MM.1S (cell line): ENCODE measurements around the gene ERFL.

Experiments used
- DNase-seq: peaks from one replicate; pipeline ENCODE4 v3.0.0-alpha.2; 2015
- H2AFZ ChIP-seq: fragments of 300-600 bp; sonication (generic); 2 replicates; pipeline ENCODE4 v1.6.0; 2016; ENCODE audit warnings: antibody characterized with exemption, low read length
- H3F3A ChIP-seq: fragments of 300-600 bp; sonication (generic); 2 replicates; pipeline ENCODE4 v1.6.1; 2016; ENCODE audit warnings: mild to moderate bottlenecking, antibody characterized with exemption, low read length, moderate library complexity, mixed read lengths; ENCODE audit not compliant: insufficient read depth
- H3K27ac ChIP-seq: fragments of 300-600 bp; sonication (generic); 2 replicates; pipeline ENCODE4 v1.5.1; 2016; ENCODE audit warnings: mild to moderate bottlenecking, low read length
- H3K27me3 ChIP-seq: fragments of 300-600 bp; sonication (generic); replicated peaks from 2 replicates; pipeline ENCODE4 v1.6.0; 2016; ENCODE audit warnings: low read length; ENCODE audit not compliant: insufficient read depth
- H3K36me3 ChIP-seq: fragments of 300-600 bp; sonication (generic); replicated peaks from 2 replicates; pipeline ENCODE4 v1.6.1; 2016; ENCODE audit warnings: mild to moderate bottlenecking, low read length, mixed read lengths; ENCODE audit not compliant: insufficient read depth
- H3K4me1 ChIP-seq: fragments of 300-600 bp; sonication (generic); 2 replicates; pipeline ENCODE4 v1.6.1; 2016; ENCODE audit warnings: low read length, mixed read lengths
- H3K4me2 ChIP-seq: fragments of 300-600 bp; sonication (generic); 2 replicates; pipeline ENCODE4 v1.6.0; 2016; ENCODE audit warnings: low read depth, low read length
- H3K4me3 ChIP-seq: fragments of 300-600 bp; sonication (generic); 2 replicates; pipeline ENCODE4 v1.5.1; 2016; ENCODE audit warnings: low read length, mixed read lengths
- H3K79me2 ChIP-seq: fragments of 300-600 bp; sonication (generic); 2 replicates; pipeline ENCODE4 v1.6.1; 2016; ENCODE audit warnings: mixed run types, low read length, mixed read lengths
- H3K9ac ChIP-seq: fragments of 300-600 bp; sonication (generic); 2 replicates; pipeline ENCODE4 v1.6.1; 2016; ENCODE audit warnings: low read length, mixed read lengths
- H3K9me2 ChIP-seq: fragments of 300-600 bp; sonication (generic); replicated peaks from 2 replicates; pipeline ENCODE4 v1.6.1; 2016; ENCODE audit warnings: mild to moderate bottlenecking, low read length, mixed read lengths; ENCODE audit not compliant: insufficient read depth
- H3K9me3 ChIP-seq: fragments of 300-600 bp; sonication (generic); replicated peaks from 2 replicates; pipeline ENCODE4 v1.6.1; 2016; ENCODE audit warnings: mild to moderate bottlenecking, low read length, mixed read lengths; ENCODE audit not compliant: insufficient read depth
- H4K20me1 ChIP-seq: fragments of 300-600 bp; sonication (generic); 2 replicates; pipeline ENCODE4 v1.6.1; 2016; ENCODE audit warnings: mild to moderate bottlenecking, low read length, moderate library complexity, mixed read lengths; ENCODE audit not compliant: insufficient read depth
- EZH2 ChIP-seq: fragments of 300-600 bp; sonication (generic); optimal IDR thresholded peaks from 2 replicates; pipeline ENCODE3; 2017; ENCODE audit warnings: low read depth, mild to moderate bottlenecking, antibody characterized with exemption, low read length, mixed read lengths
- EZH2phosphoT487 ChIP-seq: fragments of 300-600 bp; sonication (generic); IDR thresholded peaks from 2 replicates; pipeline ENCODE4 v1.6.1; 2018; ENCODE audit warnings: antibody characterized with exemption, low read length
- TF ChIP-seq, protein P1 (sequence below): fragments of 300-600 bp; sonication (generic); IDR thresholded peaks from 2 replicates; pipeline ENCODE4 v1.5.1; 2016; ENCODE audit warnings: antibody characterized with exemption, low read length, mixed read lengths

The ERFL gene

DNA sequence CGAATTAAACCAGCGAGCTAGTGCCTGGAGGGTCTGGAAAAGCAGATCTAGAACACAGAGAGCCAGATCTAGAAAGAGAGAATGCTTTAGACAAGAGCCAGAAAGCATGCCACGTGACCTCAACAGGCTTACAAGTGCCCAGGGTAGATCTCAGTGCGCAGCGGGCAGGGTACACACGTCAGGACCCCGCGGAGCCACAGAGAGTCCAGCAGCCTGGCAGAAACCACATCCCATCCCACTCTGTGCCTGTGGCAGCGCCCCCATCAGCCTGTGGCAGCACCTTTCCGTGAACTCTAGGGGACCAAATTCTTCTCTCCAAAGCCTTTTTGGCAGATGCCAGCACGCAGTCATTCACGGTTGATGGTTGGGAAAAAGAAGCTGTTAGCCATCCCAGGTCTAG lies 39.3 kb downstream of the ERFL start:
- H3K4me3 ChIP-seq: no peak overlapping the region
- no peaks in the 10 kb centered on the region for H4K20me1 ChIP-seq
- H2AFZ ChIP-seq: no peak overlapping the region
- H3F3A ChIP-seq: no peaks in the 10 kb centered on the region
- peaks cover 17% of the 10 kb centered on the region for H3K4me1 ChIP-seq
- H3K27ac ChIP-seq: no peak overlapping the region
- no peaks in the 10 kb centered on the region for H3K27me3 ChIP-seq
- TF ChIP-seq EZH2phosphoT487 (no peak), EZH2 (no peak)
- TF ChIP-seq, protein P1, sequence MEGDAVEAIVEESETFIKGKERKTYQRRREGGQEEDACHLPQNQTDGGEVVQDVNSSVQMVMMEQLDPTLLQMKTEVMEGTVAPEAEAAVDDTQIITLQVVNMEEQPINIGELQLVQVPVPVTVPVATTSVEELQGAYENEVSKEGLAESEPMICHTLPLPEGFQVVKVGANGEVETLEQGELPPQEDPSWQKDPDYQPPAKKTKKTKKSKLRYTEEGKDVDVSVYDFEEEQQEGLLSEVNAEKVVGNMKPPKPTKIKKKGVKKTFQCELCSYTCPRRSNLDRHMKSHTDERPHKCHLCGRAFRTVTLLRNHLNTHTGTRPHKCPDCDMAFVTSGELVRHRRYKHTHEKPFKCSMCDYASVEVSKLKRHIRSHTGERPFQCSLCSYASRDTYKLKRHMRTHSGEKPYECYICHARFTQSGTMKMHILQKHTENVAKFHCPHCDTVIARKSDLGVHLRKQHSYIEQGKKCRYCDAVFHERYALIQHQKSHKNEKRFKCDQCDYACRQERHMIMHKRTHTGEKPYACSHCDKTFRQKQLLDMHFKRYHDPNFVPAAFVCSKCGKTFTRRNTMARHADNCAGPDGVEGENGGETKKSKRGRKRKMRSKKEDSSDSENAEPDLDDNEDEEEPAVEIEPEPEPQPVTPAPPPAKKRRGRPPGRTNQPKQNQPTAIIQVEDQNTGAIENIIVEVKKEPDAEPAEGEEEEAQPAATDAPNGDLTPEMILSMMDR: no peak
- no peak overlapping the region for H3K4me2 ChIP-seq
- no peaks in the 10 kb centered on the region for H3K9me3 ChIP-seq
- H3K79me2 ChIP-seq: peaks cover 38% of the 10 kb centered on the region
- H3K36me3 ChIP-seq: no peaks in the 10 kb centered on the region
- DNase-seq: no peak
- H3K9ac ChIP-seq: no peak overlapping the region
- H3K9me2 ChIP-seq: no peaks in the 10 kb centered on the region

DNA sequence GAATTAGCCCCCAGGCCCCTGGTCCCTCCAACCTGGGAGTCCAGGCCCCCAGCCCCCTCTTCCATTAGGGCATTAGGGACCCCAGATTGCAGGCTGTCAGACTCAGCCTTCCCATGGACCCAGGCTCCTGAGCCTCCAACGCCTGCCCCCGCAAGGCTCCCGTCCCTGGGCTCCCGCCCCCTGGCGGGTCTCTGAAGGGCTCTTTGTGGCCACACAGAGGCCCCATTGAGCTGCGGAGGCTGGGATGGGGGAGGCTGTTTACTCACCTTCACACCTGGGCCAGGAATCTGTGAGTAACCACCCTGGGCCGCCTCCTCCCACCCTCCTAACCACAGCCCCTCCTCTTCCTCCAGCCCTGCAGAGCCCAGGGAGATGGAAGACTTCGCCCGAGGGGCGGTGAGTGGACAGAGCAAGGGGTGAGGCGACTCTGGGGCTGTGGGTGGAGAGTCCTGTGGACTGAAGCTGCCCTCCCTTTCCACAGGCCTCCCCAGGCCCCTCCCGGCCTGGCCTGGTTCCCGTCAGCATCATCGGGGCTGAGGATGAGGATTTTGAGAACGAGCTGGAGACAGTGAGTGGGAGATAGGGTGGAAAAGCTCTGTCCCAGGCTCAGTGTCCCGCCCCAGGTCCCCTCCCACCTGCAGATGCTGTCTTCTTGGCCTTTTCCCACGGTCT lies 40.4 kb downstream of the ERFL start:
- Histone ChIP-seq H3K9ac (no peak overlapping the region), H4K20me1 (no peaks in the 10 kb centered on the region), H3F3A (peaks cover 7% of the 10 kb centered on the region), H3K4me3 (no peak overlapping the region), H3K4me2 (no peak overlapping the region), H3K4me1 (peaks cover 17% of the 10 kb centered on the region), H3K27me3 (no peaks in the 10 kb centered on the region), H2AFZ (no peak overlapping the region), H3K79me2 (peaks cover 43% of the 10 kb centered on the region), H3K27ac (no peak overlapping the region), H3K36me3 (no peaks in the 10 kb centered on the region), H3K9me3 (no peaks in the 10 kb centered on the region), H3K9me2 (no peaks in the 10 kb centered on the region)
- TF ChIP-seq, protein P1: no peak
- no peak for TF ChIP-seq EZH2
- no peak for DNase-seq

DNA sequence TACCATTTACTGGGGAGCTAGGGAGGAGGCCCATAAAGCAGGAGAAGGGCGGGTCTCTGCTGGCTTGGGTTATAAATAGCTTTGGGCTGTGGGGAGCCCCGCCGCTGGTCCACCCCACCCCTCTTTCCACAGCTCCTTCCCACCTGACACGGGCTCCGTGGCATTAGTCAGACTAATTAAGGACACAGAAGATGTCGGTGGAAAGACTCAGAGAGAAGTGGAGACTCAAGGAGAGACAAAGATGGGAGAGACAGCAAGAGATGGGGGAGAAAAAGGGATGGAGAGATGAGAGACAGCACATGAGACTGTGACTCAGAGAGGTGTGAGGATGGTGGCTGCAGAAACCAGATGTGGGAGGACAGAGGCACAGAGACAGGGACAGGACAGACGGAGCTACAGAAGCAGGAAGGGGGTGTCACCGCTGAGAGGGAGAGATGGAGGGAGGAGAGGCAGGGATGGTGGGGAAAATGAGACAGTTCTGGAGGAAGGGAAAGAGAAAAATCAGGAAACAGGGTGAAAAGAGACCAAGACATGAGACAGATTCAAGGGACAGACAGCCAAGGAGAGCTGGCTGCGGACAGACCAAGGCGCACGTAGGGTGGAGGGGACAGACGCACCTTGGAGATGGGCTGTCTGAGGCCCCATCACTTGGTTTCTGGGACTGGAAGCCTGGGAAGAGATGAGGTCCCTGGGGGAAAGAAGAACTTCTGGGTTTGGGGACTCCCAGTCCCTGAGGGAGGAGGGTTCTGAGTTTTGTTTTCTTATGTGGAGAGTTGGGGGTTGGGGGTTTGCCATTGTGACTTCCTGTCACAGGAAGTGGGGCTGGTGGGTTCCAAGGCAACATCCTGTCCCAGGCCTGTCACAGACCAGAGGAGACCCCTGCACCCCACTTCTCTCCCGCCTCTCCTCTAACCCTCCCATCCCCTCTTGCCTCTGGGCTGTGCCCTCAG lies 41.2 kb downstream of the ERFL start:
- H3F3A ChIP-seq: peaks cover 14% of the 10 kb centered on the region
- H3K4me1 ChIP-seq: peaks cover 17% of the 10 kb centered on the region
- H3K27ac ChIP-seq: no peak overlapping the region
- no peak overlapping the region for H3K4me2 ChIP-seq
- no peaks in the 10 kb centered on the region for H3K9me3 ChIP-seq
- H3K36me3 ChIP-seq: no peaks in the 10 kb centered on the region
- no peak overlapping the region for H3K4me3 ChIP-seq
- TF ChIP-seq EZH2phosphoT487: no peak
- TF ChIP-seq, protein P1: no peak
- TF ChIP-seq EZH2: no peak
- no peak for DNase-seq
- no peaks in the 10 kb centered on the region for H3K9me2 ChIP-seq
- H2AFZ ChIP-seq: no peak overlapping the region
- peaks cover 43% of the 10 kb centered on the region for H3K79me2 ChIP-seq
- H4K20me1 ChIP-seq: no peaks in the 10 kb centered on the region
- no peaks in the 10 kb centered on the region for H3K27me3 ChIP-seq
- no peak overlapping the region for H3K9ac ChIP-seq
